ENCODE data around the gene TMEM59L. TPM values are rescaled to one million over a fixed set of nuclear protein-coding genes. Genes with fewer than 3 reads are reported as not detected.

Gene TMEM59L
- total RNA-seq: under 1 TPM in 1 of 2 experiments, not detected in 1; 0.15 TPM

GRCh38 chr19:18612772-18613588 is at the start of gene TMEM59L:
TMEM59L (plus strand) TSS chr19:18612870; CDS start chr19:18612959, 89 bp downstream.

DNA sequence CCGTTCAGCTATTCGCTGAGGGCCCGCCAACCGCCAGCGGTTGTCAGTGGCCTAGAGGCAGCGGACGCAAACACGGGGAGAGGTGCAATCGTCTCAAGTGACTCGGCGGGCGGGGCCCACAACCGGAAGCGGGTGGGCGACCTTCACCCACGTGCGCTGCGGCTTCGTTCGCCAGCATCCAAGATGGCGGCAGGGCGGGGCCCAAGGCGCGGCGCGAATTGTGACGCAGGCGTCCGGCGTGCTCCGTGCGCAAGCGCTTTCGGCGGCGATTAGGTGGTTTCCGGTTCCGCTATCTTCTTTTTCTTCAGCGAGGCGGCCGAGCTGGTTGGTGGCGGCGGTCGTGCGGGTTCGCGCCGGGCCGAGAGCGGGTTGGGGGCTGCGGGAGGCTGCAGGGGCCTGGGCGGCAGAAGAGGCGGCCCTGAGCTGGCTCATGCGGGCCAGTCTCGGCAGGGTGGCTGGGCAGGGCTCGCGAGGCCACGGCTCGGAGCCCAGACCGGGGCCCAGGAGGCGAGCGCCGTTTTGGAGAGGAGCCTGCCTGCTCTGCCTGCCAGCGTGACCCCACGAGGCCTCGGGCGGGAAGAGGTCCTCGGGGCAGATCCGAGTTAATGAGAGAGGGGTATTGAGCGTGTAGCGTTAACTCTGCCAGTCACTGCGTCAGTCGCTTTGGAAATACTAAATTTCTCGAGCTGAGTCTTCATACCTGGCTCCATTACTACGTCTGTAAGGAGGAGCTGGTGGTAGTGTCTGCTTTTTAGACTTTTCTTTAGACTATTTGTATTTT is 40.9 kb upstream of the TMEM59L start, which contains the start of gene UBA52:
Gene UBA52 (plus strand): TSS at position 294 of the 781 bp plus-strand sequence. CDS start 1,444 bp downstream, outside the sequence.

DNA sequence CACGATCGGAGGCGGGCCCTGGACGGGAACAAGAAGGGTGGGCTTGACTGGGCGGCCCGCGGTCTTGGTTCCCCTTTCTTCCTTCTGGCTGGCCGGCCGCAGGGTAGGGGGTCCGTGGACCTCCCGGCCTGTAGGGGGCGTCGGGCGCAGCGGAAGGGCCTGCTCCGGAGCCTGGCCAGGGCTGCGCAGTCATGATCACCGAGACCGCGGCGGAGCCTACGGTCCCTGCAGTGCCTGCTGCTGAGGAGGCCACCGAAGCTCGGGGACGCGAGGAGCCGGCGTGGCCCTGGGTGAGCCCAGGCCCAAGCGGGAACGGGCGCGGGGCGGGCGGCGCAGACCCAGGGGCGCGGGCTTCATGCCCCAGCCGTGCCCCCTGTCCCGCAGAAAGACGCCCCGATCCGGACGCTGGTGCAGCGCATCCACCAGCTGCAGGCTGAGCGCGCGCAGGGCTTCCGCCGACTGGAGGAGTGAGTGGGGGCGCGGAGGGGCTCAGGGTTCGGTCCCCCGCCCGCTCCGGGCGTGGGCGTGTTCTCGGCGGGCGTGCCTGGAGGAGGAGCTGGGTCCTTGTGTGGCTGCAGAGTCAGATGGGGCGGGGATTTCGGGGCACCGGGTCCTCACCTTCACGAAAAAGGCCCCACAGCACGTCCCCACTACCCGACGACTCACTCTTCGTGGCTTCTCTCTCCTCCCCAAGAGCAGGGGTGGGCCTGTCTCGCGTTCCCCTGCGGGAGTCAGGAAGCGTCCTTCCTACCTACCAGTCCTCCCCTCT is 23.9 kb upstream of the TMEM59L start, which contains the start of gene REX1BD:
Gene REX1BD (plus strand): TSS at position 188 of the 769 bp plus-strand sequence. CDS start 4 bp downstream, at position 192.

DNA sequence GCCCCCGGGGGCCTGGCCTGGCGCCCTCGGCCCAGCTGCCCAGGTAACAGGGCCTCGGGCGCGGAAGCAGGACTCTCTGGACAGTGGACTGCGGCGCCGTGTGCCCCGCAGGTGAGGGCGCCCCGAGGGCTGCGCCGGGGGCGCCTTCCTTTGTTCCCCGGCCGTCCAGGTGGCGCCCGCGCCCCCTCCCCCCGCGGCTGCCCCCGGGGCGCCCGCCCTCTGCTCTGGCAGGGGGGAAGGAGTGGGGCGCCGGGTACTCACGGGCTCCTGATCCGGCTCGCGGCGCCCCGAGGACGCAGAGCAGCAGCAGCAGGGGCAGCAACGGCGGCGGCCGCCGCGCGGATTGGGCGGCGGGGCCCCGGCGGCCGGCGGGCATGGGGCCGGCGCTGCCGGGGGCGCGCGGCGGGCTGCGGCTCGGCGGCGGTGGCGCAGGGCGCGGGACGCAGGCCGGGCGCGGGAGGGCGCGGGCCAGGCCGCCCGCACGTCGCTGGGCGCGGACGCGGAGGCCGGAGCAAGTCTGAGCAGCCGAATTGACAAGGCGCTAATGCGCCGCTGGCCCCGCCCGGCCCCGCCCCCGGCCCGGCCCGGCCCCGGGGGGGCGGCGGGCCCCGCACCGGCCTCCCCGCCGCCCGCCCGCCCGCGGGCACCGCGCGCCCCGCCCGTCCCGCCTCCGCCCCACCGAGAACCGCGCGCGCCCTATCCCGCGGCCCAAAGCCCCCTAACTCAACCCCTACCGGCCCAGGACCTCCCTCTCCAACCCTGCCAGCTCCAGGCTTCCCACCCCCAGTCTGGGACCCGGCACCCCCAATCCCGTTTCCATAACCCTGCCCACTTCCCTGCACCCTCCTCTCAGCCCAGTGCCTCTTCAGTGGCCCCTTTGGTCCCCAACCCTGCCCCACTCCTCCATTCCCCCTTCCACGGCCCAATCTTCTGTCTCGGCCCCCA is 6.1 kb upstream of the TMEM59L start, which contains the start of gene CRLF1:
Gene CRLF1 (minus strand): TSS at position 519 of the 945 bp plus-strand sequence. CDS start 143 bp downstream, at position 376.

GRCh38 chr19:18636969-18637629 is 24.4 kb downstream of the TMEM59L start, which contains the start of gene KLHL26:
KLHL26 (plus strand) TSS chr19:18637028; CDS start chr19:18637055, 27 bp downstream.

Other genes with a start within 250 kb of the TMEM59L start
- not detected for gene GDF15, start 226.7 kb upstream of the TMEM59L start, total RNA-seq
- gene LRRC25, start 215.2 kb upstream of the TMEM59L start, total RNA-seq: under 1 TPM; 0.10 to 0.28 TPM
- gene SSBP4, start 193.5 kb upstream of the TMEM59L start, total RNA-seq: 100 to 1,000 TPM; 122 to 136 TPM
- gene ISYNA1, start 174.7 kb upstream of the TMEM59L start, total RNA-seq: 10 to 100 TPM; 14.9 to 17.9 TPM
- 10 to 100 TPM; 19.9 to 23.0 TPM for gene ELL, start 90.8 kb upstream of the TMEM59L start, total RNA-seq
- gene FKBP8, start 69.3 kb upstream of the TMEM59L start, total RNA-seq: 100 to 1,000 TPM; 208 to 209 TPM
- 10 to 100 TPM; 85.7 to 91.4 TPM for gene KXD1, start 55.0 kb upstream of the TMEM59L start, total RNA-seq
- 1,000 to 10,000 TPM; 1,957 to 1,980 TPM for gene UBA52, start 41.0 kb upstream of the TMEM59L start, total RNA-seq
- 10 to 100 TPM; 90.3 to 91.7 TPM for gene REX1BD, start 24.1 kb upstream of the TMEM59L start, total RNA-seq
- not detected for gene CRLF1, start 6.1 kb upstream of the TMEM59L start, total RNA-seq
- 10 to 100 TPM in 1 of 2 experiments, 1 to 10 TPM in 1; 9.8 to 10.5 TPM for gene KLHL26, start 24.2 kb downstream of the TMEM59L start, total RNA-seq
- 1 to 10 TPM; 9.4 to 9.7 TPM for gene CRTC1, start 70.8 kb downstream of the TMEM59L start, total RNA-seq
- not detected for gene COMP, start 178.4 kb downstream of the TMEM59L start, total RNA-seq
- gene UPF1, start 219.1 kb downstream of the TMEM59L start, total RNA-seq: 10 to 100 TPM; 76.8 to 82.2 TPM